Activated CD8-positive, alpha-beta memory T cell treated with anti-CD3 and anti-CD28 coated beads, Interleukin-2, amount 50 U/mL, for 4 hours (primary cell): Measurements from ENCODE around the gene ATP2A3.

Source experiments
- DNase-seq: peaks from one replicate; pipeline ENCODE4 v3.0.0-alpha.2; 2020

Gene ATP2A3

GRCh38 chr17:3925684-3926485 is 38.4 kb downstream of the ATP2A3 start:
- no peak for DNase-seq

DNA sequence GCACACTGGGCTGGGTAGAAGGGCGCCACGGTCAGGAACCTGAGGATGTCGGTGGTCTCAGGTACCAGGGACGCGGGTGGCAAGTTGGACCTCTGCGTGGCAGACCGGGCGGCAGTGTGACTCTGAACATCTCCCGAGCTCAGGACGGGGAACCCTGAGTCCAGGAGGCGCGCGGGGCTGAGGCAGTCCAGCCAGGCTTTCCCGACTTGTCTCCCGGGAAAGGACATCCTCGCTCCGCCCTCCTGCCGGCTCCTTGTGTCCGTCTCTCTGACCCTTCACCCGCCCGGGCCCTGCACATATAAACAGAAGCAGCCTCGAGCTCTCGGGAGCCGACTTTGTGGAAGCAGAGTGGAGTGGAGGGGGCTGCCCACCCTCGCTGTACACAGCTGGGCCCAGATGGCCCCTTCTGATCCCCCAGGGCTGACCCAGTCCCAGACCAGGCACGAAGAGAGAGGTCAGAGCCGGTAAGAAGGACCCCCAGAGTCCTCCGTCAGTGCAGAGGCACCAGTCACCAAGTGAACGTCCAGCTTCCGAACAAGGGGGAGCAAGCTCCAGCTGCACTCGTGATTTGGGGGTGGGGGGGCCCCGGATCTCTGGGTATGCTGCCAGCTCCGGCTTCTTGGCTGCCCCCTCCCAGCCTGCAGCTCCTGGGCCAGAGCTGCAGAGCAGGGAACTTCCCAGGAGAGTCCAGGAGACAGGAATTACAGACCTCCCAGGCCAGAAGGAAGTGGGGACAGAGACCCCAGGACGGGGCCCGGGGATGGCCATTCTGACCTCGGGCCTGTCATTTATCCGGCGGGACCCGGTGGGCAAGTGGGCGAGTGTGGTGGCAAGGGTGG is 39.5 kb downstream of the ATP2A3 start:
- no peak for DNase-seq

DNA sequence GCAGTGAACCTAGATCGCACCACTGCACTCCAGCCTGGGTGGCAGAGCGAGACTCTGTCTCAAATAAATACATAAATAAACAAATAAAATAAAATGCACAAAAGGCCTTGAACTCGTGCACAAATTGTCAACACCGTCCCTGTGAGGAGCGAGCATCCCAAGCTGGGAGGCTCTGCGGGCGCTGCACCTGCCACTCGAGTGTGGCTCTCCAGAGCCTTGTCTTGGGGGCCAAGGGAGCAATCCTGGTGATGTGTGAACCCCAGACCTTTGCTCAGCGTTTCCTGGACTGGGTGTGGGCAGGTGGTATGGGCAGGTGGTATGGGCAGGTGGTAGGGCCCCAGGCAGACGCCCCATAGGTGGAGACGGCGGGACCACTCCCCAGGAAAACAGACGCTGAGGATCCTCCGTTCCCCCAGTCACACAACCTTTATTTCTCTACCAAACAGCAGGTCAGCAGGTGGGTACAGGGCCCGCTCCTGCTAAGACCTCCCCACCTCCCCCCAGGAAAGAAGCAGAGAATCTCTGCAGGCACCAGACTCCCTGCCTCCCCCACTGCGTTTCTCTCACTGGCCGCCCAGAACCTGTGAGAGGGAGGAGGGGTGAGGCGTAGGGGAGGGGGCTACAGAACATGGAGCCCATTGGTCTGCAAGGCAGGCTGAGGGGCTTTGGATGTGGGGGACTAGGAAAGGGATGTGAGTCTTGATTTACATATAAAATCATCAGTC is 40.6 kb downstream of the ATP2A3 start:
- DNase-seq: no peak

DNA sequence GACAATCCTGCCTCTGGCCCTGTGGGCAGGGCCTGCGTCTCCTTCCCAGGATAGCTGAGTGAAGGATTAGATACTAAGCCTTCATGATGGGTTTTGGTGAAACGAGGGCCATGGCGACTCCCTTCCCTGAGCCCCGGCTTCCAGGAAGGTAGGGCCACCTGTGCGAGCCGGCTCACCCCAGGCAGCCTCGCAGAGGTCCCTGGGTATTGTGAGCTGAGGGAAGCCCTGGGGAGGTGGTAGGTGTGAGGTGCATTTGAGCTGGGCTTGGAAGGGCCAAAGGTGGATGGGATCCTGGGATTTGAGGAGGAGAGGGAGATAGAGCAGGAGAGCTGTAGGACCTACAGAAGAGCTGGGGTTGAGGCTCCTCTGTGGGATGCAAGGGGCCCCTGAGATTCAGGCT is 41.5 kb downstream of the ATP2A3 start:
- DNase-seq: no peak

DNA sequence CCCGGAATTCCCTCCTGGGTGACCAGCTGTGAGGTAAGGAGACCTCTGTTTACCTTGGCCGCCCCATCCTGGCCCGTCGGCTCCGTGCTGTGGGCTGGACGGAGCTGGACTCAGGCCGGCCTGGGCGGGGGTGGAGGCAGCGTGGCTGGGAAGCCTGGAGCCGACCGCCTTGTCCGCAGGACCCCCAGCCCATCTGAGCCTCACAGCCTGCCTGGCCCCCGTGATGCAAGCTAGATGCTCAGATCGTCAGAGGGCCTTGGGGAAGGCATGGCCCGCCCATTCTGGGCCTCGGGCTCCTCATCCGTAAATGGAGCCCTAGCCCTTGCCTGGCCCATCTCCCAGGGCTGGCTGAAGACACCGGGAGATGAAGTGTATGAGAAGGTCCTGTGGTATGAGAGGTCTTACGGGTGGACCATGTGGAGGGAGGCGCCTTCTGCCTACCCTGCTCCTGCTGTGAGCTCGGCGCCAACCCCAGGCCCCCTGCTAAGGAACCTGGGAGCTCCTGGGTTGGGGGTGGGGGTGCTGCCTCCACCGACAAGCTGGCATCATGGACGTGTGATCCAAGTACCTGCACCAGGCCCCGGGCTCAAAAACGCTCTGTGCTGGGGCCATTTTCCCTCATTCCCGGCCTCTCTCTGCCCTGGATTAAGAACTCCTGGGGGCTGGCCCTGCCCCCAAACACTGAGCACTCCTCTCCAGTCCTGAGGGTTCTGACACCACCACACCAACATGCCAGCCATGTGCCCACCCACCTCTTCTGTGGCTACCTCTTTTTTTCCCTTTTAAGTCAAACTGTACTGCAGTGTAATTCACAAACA is 42.5 kb downstream of the ATP2A3 start:
- no peak for DNase-seq

DNA sequence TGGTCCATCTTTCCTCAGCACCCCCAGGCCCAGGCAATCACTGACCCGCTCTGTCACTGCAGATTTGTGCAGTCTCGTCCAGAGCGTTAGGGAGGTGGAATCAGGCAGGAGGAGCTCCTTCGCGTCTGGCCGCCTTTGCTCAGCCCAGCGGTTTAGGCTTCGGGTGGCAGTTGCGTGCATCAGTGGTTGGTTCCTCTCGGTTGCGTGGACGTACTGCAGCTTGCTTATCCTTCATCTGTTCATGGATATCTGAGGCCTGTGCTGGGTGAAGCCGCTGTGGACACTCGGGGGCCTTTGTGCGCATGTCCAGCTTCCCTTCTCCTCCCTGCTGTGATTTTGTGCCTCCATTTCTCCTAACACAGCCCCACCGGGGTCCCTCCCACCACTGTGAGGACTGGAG is 43.2 kb downstream of the ATP2A3 start:
- no peak for DNase-seq

GRCh38 chr17:3919123-3919624 is 45.1 kb downstream of the ATP2A3 start:
- no peak for DNase-seq

DNA sequence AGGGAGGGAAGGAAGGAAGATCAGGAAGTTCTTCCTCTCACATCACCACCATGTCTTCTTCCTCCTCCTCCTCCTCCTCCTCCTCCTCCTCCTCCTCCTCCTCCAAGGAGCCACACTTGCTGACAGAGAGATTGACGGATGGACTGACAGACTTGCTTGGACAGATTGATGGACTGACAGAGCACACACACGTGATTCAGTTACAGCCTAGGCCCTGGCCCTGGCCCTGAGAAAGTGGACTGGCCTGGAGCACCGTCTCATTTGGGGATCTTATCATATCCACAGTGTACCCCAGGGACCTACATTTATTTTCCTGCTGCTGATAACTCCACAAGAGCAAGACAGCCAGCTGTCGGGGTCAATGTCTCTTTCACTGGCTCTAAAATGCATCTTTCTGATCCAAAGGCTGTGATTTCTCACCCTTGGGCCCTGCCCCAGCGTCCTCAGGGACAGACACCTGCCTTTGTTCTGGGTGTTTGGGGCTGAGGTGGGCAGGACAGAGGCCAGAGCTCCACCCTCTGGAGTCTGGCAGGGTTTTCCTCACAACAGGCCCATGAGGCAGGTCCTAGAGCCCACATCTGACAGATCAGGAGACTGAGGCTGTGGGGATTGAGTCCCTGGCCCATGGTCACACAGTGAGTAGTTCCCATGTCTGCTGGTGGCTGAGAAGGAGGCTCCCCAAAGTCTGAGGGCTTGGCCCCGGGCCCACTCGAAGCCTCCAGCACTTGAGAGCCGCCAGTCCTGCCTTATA is 45.7 kb downstream of the ATP2A3 start:
- DNase-seq: no peak

DNA sequence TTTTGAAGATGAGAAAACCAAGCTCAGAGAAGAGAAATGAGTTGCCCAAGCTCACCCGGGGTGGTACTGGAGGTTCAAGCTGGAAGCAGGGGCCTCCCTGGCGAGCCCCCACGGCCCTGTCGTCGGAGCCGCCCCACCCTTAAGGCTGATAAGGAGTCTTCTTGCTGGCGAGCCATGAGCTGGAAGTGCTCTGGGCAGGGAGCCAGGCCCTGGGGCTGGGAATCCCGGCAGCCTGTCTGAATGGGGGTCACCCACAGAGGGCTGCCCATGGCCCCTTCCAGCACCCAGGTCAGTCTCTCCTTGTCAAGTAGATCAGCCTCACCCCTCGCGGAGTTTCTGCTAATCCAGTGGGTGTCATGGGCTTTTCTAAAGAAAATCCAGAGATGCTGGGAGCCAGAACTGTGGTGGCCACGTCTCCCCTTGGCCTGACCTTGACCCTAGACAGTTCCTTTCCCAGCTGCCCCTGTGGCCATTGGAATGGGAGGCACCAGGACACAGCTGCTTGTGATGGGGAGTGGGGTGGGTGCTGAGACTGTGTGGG is 46.8 kb downstream of the ATP2A3 start:
- no peak for DNase-seq

GRCh38 chr17:3916825-3917224 is 47.4 kb downstream of the ATP2A3 start:
- no peak for DNase-seq

DNA sequence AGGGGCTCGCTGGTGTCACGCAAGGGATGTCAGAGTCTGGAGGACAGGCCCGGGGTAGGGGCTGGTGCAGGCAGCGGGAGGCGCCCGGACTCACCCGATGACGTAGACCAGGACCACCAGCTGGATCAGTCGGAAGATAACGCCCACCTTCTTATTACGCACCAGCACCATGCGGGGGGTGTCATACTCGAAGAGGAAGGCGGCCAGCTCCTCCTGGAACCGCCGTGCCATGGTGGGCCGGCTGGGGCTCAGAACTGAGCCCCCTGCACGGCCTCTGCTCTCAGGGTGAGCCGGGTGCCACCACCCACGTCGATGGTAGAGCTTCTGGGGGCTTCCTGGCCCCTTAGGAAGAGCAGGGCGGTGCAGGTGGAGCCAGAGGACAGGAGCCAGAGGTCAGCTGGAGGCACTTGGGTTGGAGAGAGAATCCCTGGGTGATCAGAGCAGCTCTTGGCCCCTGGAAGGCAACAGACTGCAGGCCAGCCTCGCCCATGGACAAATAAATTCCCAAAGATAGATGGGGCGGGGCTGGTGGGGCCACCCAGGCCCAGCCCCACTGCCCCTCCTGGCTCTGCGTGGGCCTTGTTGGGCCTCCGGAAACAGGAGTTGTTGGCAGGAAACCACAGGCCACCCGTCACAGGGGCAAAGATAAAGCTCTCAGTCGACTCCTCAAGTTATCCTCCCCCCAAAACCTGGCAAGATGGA is 48.1 kb downstream of the ATP2A3 start, which contains the start of gene P2RX1:
P2RX1 (minus strand) TSS at position 471 of the 702 bp plus-strand sequence; CDS start at position 231, 240 bp downstream.
- DNase-seq: no peak

- no peak for DNase-seq
These were observed 48.6 kb downstream of the ATP2A3 start for GRCh38 chr17:3915581-3915994.

- DNase-seq: no peak
These were observed 49.9 kb downstream of the ATP2A3 start for GRCh38 chr17:3914312-3914670.

- peak; percentile 80 for DNase-seq
These were observed 50.5 kb downstream of the ATP2A3 start for GRCh38 chr17:3913531-3914311.

GRCh38 chr17:3912827-3913226 is 51.4 kb downstream of the ATP2A3 start:
- DNase-seq: no peak

DNA sequence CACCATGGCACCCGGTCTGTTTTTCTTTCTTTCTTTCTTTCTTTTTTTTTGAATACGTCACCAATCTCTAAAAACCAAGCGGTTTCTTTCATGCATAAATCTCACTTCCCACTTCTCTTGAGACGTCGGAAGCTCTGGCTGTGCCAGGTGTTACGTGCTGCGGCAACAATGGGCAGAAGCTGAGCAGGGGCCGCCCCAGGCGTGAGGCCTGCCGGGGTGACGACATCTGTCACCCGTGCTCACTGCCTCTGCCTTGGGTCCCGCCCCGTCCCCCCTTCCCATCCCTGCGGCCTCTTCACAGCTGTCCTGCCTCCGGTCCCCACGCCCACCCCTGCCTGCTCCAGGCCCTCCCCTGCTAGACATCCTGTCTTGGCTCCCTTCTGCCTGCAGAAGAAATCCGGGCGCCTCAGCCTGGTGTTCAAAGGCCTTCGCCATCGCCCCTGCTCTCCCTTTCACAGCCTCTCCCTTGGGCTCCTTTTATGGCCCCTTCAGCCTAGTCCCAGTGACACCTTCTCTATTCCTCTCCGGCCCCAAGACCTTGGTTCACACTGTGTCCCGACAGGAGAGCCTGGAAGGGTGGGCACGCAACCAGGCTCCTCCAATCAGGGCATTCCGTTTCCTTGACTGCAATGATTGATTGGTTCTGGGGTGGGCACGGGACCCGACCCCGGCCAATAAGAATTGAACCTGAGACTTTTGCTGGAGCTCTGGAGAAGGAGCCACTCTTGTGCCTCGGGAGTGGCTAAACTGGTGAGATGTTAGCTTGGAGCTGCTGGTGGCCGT is 52.8 kb downstream of the ATP2A3 start:
- DNase-seq: peak; percentile 62

DNA sequence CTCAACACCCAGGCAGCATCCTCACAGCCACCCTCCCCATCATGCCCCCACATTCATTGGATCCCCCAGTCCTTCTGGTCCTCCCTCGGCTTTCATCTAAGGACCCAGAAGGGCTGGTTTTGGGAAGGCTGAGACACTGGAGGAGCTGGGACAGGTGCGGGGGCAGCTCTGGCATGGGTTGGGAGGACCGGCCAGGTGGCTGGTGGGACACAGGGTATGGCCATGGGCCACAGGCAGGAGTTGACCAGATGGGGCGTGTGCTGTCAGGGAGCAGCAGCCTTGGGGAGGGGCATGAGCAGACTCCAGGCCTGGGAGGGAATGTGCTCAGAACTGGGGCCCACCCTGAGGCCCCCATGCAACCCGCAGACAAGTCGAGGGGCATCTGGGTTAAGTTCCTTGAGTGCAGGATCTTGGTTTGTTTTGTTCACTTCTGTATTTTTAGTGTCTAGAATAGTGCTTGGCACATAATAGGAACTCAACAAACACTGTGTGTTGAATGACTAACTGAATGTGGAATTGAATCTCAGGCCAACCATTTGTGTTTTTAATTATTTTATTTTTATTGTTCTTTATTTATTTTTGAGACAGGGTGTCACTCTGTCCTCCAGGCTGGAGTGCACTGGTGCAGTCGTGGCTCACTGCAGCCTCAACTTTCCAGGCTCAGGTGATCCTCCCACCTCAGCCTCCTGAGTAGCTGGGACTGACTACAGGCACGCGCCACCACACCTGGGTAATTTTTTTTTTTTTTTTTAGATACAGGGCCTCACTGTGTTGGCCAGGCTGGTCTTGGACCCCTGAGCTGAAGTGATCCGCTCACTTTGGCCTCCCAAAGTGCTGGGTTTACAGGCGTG is 53.6 kb downstream of the ATP2A3 start:
- no peak for DNase-seq

GRCh38 chr17:3909257-3909656 is 55.0 kb downstream of the ATP2A3 start:
- no peak for DNase-seq
